HG02973 (cell line): ENCODE data around the gene EMILIN2.

ENCODE experiments used
- ATAC-seq: cut with Tn5 transposase; IDR thresholded peaks from one replicate; pipeline ENCODE4 v1.9.1; 2021; ENCODE audit warnings: moderate library complexity; ENCODE audit not compliant: unreplicated experiment

Gene EMILIN2

DNA sequence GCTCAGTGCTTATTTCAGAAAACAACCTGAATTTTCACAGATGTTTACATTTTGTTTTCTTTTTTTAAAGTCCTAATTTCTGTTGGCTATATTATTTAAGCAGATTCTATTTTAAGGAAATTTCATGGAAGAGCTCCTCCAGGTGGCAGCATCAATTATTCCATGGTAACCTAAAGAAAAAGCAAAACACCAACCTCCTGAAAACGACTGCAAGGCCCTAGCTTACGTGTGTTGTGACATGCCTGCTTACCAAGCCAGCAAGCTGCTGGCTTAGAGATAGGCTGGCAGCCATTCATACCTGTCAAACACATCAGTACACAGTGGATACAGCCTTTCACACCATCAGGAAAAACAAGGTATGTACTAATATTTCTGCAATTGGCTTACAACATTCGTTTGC lies 101.2 kb downstream of the EMILIN2 start:
- no peak for ATAC-seq

DNA sequence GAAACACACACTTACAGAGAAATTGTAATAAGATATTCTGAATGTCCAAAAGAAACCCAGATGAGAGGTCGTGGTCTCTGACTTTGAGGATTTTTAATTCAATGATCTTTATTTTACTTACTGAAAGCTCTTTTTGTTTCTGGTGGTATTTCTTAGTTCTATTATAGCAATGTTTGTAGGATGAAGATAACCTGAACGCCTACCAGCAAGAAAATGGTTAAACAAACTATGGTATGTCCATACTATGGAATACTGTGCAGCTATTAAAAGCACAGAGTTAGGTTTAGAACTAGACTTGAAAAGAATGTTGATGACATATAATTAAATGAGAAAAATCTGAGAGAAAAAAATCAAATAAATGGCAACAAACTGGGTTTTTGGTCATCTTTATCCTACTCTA lies 105.8 kb downstream of the EMILIN2 start:
- no peak for ATAC-seq

DNA sequence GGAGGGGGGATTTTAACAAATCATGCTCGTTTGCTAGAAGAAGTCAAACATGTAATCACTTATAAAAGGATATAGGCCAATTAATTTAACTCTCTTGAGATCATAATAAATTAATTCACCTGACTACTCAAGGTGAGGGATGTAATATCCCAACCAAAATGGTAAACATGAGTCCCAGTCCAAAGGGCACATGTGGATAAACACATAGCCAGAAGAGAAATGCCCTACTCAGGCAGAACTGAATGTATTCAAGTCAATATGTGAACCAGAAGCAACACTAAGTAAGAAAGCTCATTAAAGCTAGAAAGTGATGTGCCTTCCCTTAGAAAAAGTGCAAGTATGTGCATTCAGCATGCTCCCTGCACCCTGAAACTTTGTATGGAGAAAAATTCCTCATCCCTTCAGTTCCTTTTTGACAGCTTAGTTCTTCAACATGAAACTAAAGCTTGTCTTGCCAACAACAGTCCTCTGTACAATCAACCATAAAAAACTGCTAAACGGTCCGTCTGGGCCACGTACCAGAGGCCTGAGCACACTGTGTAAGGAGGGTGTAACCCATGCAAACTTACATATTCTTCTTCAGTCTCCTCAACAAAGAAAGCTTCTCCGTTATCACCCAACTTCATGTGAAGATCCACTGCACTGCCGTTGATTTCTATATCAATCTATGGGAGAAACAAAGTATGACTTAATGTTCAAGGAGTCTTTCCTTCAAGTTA lies 107.3 kb downstream of the EMILIN2 start:
- ATAC-seq = no peak

- ATAC-seq = no peak
These were observed 108.3 kb downstream of the EMILIN2 start for GRCh38 chr18:2954869-2955645.

DNA sequence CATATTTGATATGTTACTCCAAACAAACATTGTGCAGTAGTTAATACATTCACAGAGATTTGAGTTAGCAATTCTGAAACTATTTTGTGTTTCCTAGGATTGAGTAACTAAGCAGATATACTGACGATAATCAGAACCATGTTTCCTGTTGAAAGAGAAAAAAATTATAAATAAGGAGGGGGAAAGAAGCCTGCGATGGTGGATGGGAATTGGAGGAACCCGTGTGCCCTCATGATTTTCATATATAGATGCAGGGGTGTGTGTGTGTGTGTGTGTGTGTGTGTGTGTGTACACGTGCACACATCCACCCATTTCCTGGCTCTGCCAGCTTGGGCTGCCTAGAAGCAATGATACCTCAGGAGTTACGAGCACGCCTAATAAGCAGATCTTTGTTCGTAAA lies 109.2 kb downstream of the EMILIN2 start:
- no peak for ATAC-seq

DNA sequence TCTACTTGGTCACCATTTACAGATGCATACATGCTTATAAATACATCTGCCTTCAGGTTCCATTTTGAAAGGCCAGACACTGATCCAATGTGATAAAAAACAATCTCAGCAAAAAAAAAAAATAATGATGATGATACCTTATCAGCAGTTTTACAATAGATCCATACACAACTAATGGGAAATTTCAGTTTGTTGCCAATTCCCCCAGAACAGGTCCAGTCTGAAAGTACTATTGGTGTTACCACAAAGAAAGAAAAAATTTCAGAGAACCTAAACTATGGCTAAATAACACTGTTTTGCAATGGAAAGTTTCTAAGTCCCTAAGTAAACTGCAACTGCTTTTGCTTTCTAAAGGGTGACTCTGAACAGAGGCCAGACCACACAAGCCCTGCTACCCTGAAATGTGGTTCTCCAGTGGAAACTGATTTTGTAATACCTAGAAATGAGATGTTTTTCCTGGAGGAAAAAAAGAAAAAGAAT lies 112.1 kb downstream of the EMILIN2 start:
- ATAC-seq = peak; percentile 49

DNA sequence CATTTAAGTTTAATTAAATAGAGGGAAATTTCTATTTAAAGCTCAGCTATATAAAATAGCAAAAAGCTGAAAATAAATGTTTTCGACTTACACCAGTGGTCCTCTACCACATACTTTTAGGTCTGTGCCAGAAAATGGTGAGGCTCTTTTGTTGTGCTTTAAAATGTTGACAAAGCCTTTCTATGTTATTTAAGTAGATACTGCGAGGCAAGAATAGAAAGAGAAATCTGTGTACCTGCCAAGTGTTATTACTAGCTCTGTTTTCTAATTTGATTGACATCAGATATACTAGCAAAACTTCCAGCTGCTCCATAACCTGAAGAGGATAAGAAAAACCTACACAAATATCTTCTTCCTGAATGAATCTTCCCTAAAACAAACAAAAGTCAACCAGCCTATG lies 112.5 kb downstream of the EMILIN2 start:
- no peak for ATAC-seq

- no peak for ATAC-seq
These were observed 114.3 kb downstream of the EMILIN2 start for GRCh38 chr18:2960983-2961696.

GRCh38 chr18:2961821-2962220 lies 115.0 kb downstream of the EMILIN2 start:
- ATAC-seq = no peak

- ATAC-seq = no peak
These were observed 116.2 kb downstream of the EMILIN2 start for GRCh38 chr18:2963048-2963447.

GRCh38 chr18:2964361-2965010 lies 117.7 kb downstream of the EMILIN2 start:
- ATAC-seq = no peak
